Neural crest cell (in vitro differentiated cells): Measurements from ENCODE around the gene CSGALNACT2. TPM values are rescaled to one million over a fixed set of nuclear protein-coding genes. Genes with fewer than 3 reads are reported as not detected.

Experiments
- total RNA-seq: library from RNA; stranded (reverse); gene quantifications from 2 replicates; pipeline ENCODE4 v1.2.1, GENCODE V29; 2021

Gene CSGALNACT2
- total RNA-seq, 1 donor from 2014 or later, result 14.6 TPM

Other genes with a start within 250 kb of the CSGALNACT2 start
- gene RET, start 61.4 kb upstream of the CSGALNACT2 start, total RNA-seq, result 1.6 and 2.5 TPM in 2 replicates
- 1.0 and 1.3 TPM in 2 replicates for gene RASGEF1A, start 128.6 kb downstream of the CSGALNACT2 start, total RNA-seq
- gene FXYD4, start 233.2 kb downstream of the CSGALNACT2 start, total RNA-seq, result not detected in 2 replicates